ENCODE measurements around the gene MRPL55. TPM values are rescaled to one million over a fixed set of nuclear protein-coding genes. Genes with fewer than 3 reads are reported as not detected.

Gene MRPL55
- total and polyA plus RNA-seq, 2 experiments from 2014 or later, result 92.4 to 172 TPM

DNA sequence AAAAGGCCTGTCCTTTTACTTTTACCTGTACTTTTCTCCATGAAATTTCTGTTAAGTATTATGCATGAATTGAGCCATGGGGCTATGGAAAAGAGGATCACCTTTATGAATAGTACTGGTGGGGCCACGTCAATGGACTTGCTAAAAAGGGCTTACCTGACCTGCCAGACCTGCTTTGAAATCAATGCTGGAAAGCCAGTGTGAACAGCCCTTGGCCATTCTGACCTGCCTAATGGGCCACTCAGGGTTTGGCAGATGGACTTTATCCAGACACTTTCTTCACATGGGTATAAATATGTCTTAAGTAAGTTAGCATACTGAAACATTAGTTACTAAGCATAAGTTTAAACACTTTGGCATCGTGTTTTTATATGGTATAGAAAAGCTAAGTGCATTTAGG, 22.7 kb upstream of the MRPL55 start:
- no peak overlapping the region for H3K27ac ChIP-seq (ENCODE audit: low read depth)
- no peaks in the 10 kb centered on the region; the same call in 1 of the 2 replicates for H3K9me2 ChIP-seq (ENCODE audit: insufficient read depth)
- H3K9me3 Mint-ChIP-seq, result no peaks in the 10 kb centered on the region
- peaks cover 42% of the 10 kb centered on the region for H3K27me3 ChIP-seq (ENCODE audit: insufficient read depth)
- TF ChIP-seq, protein P1, sequence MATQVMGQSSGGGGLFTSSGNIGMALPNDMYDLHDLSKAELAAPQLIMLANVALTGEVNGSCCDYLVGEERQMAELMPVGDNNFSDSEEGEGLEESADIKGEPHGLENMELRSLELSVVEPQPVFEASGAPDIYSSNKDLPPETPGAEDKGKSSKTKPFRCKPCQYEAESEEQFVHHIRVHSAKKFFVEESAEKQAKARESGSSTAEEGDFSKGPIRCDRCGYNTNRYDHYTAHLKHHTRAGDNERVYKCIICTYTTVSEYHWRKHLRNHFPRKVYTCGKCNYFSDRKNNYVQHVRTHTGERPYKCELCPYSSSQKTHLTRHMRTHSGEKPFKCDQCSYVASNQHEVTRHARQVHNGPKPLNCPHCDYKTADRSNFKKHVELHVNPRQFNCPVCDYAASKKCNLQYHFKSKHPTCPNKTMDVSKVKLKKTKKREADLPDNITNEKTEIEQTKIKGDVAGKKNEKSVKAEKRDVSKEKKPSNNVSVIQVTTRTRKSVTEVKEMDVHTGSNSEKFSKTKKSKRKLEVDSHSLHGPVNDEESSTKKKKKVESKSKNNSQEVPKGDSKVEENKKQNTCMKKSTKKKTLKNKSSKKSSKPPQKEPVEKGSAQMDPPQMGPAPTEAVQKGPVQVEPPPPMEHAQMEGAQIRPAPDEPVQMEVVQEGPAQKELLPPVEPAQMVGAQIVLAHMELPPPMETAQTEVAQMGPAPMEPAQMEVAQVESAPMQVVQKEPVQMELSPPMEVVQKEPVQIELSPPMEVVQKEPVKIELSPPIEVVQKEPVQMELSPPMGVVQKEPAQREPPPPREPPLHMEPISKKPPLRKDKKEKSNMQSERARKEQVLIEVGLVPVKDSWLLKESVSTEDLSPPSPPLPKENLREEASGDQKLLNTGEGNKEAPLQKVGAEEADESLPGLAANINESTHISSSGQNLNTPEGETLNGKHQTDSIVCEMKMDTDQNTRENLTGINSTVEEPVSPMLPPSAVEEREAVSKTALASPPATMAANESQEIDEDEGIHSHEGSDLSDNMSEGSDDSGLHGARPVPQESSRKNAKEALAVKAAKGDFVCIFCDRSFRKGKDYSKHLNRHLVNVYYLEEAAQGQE (IDR thresholded peaks at IDR 0.05; ENCODE audit: unreplicated experiment), result no peak
- TF ChIP-seq EZH2phosphoT487 (IDR thresholded peaks at IDR 0.05; ENCODE audit: unreplicated experiment) (no peak), EZH2 (IDR thresholded peaks at IDR 0.05; ENCODE audit: low read depth, unreplicated experiment) (no peak), ZNF331 (CRISPR knock-in tag; IDR thresholded peaks at IDR 0.05; ENCODE audit: low read depth) (no peak), NANOG (IDR thresholded peaks at IDR 0.05; ENCODE audit: borderline replicate concordance) (no peak), ZNF114 (CRISPR knock-in tag; IDR thresholded peaks at IDR 0.05) (no peak)
- TF ChIP-seq, protein P2, sequence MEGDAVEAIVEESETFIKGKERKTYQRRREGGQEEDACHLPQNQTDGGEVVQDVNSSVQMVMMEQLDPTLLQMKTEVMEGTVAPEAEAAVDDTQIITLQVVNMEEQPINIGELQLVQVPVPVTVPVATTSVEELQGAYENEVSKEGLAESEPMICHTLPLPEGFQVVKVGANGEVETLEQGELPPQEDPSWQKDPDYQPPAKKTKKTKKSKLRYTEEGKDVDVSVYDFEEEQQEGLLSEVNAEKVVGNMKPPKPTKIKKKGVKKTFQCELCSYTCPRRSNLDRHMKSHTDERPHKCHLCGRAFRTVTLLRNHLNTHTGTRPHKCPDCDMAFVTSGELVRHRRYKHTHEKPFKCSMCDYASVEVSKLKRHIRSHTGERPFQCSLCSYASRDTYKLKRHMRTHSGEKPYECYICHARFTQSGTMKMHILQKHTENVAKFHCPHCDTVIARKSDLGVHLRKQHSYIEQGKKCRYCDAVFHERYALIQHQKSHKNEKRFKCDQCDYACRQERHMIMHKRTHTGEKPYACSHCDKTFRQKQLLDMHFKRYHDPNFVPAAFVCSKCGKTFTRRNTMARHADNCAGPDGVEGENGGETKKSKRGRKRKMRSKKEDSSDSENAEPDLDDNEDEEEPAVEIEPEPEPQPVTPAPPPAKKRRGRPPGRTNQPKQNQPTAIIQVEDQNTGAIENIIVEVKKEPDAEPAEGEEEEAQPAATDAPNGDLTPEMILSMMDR (conservative IDR thresholded peaks at IDR 0.05; ENCODE audit: low read depth in 2 of 2), result no peak
- TF ChIP-seq, protein P3, sequence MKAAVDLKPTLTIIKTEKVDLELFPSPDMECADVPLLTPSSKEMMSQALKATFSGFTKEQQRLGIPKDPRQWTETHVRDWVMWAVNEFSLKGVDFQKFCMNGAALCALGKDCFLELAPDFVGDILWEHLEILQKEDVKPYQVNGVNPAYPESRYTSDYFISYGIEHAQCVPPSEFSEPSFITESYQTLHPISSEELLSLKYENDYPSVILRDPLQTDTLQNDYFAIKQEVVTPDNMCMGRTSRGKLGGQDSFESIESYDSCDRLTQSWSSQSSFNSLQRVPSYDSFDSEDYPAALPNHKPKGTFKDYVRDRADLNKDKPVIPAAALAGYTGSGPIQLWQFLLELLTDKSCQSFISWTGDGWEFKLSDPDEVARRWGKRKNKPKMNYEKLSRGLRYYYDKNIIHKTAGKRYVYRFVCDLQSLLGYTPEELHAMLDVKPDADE (IDR thresholded peaks at IDR 0.05), result no peak
- no peaks in the 10 kb centered on the region for H3K4me1 ChIP-seq (ENCODE audit: insufficient read depth)
- no peak overlapping the region for H2AFZ ChIP-seq
- no peaks in the 10 kb centered on the region for H3K36me3 ChIP-seq (ENCODE audit: insufficient read depth)
- ATAC-seq (no peak), DNase-seq (ENCODE audit: low spot score) (no peak)
- no peak overlapping the region for H3K4me3 ChIP-seq
- H3K36me3 Mint-ChIP-seq (ENCODE audit: low read depth), result no peaks in the 10 kb centered on the region
- H3F3A ChIP-seq (replicated peaks; ENCODE audit: low read depth), result no peaks in the 10 kb centered on the region
- H3K27me3 Mint-ChIP-seq (ENCODE audit: insufficient read depth, low read depth, poor library complexity), result peaks cover 30% of the 10 kb centered on the region
- no peaks in the 10 kb centered on the region for H4K20me1 ChIP-seq (replicated peaks; ENCODE audit: insufficient read depth)
- no peak overlapping the region for H3K4me3 Mint-ChIP-seq
- H3K4me1 Mint-ChIP-seq, result no peaks in the 10 kb centered on the region; the same call in 2 of the 3 replicates
- no peak overlapping the region for H3K4me2 ChIP-seq
- H3K79me2 ChIP-seq (replicated peaks; ENCODE audit: insufficient read depth), result no peaks in the 10 kb centered on the region
- H3K27ac Mint-ChIP-seq, result no peak overlapping the region

DNA sequence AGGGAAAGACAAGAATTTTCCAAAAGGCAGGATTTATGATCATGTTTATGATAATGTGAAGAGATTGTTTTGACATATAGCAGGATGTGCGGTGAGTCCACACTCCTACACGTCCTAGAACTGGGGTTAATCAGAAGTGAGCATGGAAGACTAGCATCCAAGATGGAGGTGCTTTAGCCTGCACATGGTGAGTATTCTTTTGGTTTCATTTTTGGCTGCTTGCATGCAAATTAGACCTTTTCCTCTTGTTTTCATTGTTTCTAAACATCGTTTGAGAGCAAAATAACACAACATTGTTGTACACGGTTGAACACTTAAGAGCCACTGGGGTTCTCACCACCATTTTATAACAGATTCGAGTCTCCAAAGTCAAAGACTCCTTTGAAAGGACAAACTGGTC, 16.1 kb upstream of the MRPL55 start:
- H2AFZ ChIP-seq, result no peak overlapping the region
- no peaks in the 10 kb centered on the region for H3K36me3 ChIP-seq (ENCODE audit: insufficient read depth)
- H3K4me3 ChIP-seq, result no peak overlapping the region
- H3K4me1 ChIP-seq (ENCODE audit: insufficient read depth), result no peaks in the 10 kb centered on the region
- no peak overlapping the region for H3K27ac Mint-ChIP-seq
- peaks cover 6% of the 10 kb centered on the region; the same call in 2 of the 3 replicates for H3K9me3 Mint-ChIP-seq
- DNase-seq (ENCODE audit: low spot score), result no peak
- no peaks in the 10 kb centered on the region for H3F3A ChIP-seq (replicated peaks; ENCODE audit: low read depth)
- H3K79me2 ChIP-seq (replicated peaks; ENCODE audit: insufficient read depth), result no peaks in the 10 kb centered on the region
- H3K27ac ChIP-seq (ENCODE audit: low read depth), result no peak overlapping the region
- ATAC-seq, result no peak
- no peaks in the 10 kb centered on the region for H3K36me3 Mint-ChIP-seq (ENCODE audit: low read depth)
- peaks cover 16% of the 10 kb centered on the region for H3K27me3 Mint-ChIP-seq (ENCODE audit: insufficient read depth, low read depth, poor library complexity)
- no peak overlapping the region for H3K4me2 ChIP-seq
- H3K4me3 Mint-ChIP-seq, result no peak overlapping the region
- H4K20me1 ChIP-seq (replicated peaks; ENCODE audit: insufficient read depth), result no peaks in the 10 kb centered on the region
- H3K4me1 Mint-ChIP-seq, result no peaks in the 10 kb centered on the region; the same call in 2 of the 3 replicates
- TF ChIP-seq EZH2 (IDR thresholded peaks at IDR 0.05; ENCODE audit: low read depth, unreplicated experiment), result no peak
- no peak for TF ChIP-seq CREB1 (CRISPR knock-in tag; IDR thresholded peaks at IDR 0.05; ENCODE audit: low read depth)
- no peak for TF ChIP-seq JUNB (IDR thresholded peaks at IDR 0.05; ENCODE audit: unreplicated experiment)
- no peaks in the 10 kb centered on the region; the same call in 1 of the 2 replicates for H3K9me2 ChIP-seq (ENCODE audit: insufficient read depth)
- H3K27me3 ChIP-seq (ENCODE audit: insufficient read depth), result peaks cover 49% of the 10 kb centered on the region

All from GM23338 (cell line).